Measurements from ENCODE around the gene SPATA13. TPM values are rescaled to one million over a fixed set of nuclear protein-coding genes. Genes with fewer than 3 reads are reported as not detected.
"Not testable (repeated sequence)": the region's sequence is repeated elsewhere in the genome, so short reads cannot be mapped to it uniquely, and the experiment has no call there.

The SPATA13 gene
- total and polyA plus RNA-seq, 12 donors: 3.3 to 21.4 (median 10.2) TPM

DNA sequence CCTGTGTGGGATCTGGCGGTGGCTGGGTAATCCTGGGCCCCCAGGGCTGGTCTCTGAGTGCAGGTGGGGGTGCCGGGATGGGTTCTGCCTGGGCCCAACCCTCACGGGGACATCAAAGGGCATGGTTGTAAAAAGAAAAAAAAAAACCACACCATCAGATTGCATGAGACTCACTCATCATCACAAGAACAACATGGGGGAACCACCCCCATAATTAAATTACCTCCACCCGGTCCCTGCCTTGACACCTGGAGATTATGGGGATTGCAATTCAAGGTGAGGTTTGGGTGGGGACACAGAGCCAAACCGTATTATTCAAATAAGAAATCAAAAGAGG is 163.2 kb downstream of the SPATA13 start:
- Histone ChIP-seq H3K36me3 (no peaks in the 10 kb centered on the region), H3K27ac (no peak overlapping the region), H3K9me3 (no peaks in the 10 kb centered on the region), H3K4me3 (no peak overlapping the region), H3K4me1 (peaks cover 0 to 5% (median 0%) of the 10 kb centered on the region in 9 donors), H3K27me3 (peaks cover 0 to 37% (median 9%) of the 10 kb centered on the region in 7 donors)
- intact Hi-C loops (cut with DNase I): loop anchor here in 2 of 10 donors (5.0 kb wide), 1 partner anchor 431 kb away; no protein-coding TSS in a partner anchor
- DNase-seq (no peak), ATAC-seq (no peak)
- TF ChIP-seq, protein P1, sequence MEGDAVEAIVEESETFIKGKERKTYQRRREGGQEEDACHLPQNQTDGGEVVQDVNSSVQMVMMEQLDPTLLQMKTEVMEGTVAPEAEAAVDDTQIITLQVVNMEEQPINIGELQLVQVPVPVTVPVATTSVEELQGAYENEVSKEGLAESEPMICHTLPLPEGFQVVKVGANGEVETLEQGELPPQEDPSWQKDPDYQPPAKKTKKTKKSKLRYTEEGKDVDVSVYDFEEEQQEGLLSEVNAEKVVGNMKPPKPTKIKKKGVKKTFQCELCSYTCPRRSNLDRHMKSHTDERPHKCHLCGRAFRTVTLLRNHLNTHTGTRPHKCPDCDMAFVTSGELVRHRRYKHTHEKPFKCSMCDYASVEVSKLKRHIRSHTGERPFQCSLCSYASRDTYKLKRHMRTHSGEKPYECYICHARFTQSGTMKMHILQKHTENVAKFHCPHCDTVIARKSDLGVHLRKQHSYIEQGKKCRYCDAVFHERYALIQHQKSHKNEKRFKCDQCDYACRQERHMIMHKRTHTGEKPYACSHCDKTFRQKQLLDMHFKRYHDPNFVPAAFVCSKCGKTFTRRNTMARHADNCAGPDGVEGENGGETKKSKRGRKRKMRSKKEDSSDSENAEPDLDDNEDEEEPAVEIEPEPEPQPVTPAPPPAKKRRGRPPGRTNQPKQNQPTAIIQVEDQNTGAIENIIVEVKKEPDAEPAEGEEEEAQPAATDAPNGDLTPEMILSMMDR (IDR thresholded peaks at IDR 0.05): no peak
- WGBS, 2 donors: 79 to 84% methylated on average over 5 of the region's 5 CpGs

DNA sequence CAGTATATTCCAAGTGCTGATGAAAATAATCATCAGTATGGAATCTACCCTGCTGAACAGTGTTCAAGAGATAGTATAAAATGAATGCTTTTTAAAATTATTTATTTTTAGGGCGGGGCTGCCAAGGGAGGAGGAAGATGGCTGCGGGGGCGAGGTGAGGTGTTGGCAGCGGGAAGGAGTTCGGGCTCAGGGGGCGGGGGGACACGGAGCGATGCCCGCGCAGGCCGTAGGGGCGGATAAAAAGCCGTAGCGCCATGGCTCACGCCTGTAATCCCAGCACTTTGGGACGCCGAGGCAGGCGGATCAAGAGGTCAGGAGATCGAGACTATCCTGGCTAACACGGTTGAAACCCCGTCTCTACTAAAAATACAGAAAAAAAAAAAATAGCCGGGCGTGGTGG is 167.1 kb downstream of the SPATA13 start:
- H3K36me3 ChIP-seq; H3K4me1 ChIP-seq; intact Hi-C loops (cut with DNase I); H3K9me3 ChIP-seq; ATAC-seq; H3K27ac ChIP-seq; H3K4me3 ChIP-seq; DNase-seq: not testable (repeated sequence)
- 68 to 85% methylated on average over 23 of the region's 23 CpGs for WGBS, 2 donors
- peaks cover 0 to 57% (median 10%) of the 10 kb centered on the region in 7 donors for H3K27me3 ChIP-seq

DNA sequence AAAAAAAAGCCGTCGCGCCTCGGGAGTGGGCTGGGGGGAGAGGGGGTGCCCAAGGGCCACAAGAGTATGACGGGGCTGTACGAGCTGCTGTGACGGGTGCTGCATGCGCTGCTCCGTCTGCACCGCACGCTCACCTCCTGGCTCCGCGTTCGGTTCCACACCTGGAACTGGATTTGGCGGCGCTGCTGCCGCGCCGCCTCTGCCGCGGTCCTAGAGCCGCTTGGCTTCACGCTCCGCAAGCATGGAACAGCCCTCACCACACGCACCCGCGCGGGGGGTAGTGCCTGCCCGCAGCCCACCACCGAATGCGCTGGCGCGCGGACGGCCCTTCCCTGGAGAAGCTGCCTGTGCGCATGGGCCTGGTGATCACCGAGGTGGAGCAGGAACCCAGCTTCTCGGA is 167.6 kb downstream of the SPATA13 start:
- no peaks in the 10 kb centered on the region for H3K36me3 ChIP-seq
- H3K27me3 ChIP-seq: peaks cover 0 to 57% (median 10%) of the 10 kb centered on the region in 7 donors
- TF ChIP-seq, protein P1 (IDR thresholded peaks at IDR 0.05): no peak
- 12 to 21% methylated on average over 38 of the region's 38 CpGs for WGBS, 2 donors
- ATAC-seq (no peak), DNase-seq (no peak)
- H3K4me1 ChIP-seq: peaks cover 0 to 3% (median 0%) of the 10 kb centered on the region in 9 donors
- no peak overlapping the region for H3K27ac ChIP-seq
- peak overlapping the region in 5 of 10 donors; percentile 1 to 23 (median 15) for H3K4me3 ChIP-seq
- intact Hi-C loops (cut with DNase I): no loop called here
- no peaks in the 10 kb centered on the region for H3K9me3 ChIP-seq

GRCh38 chr13:24338721-24339120 is 178.2 kb downstream of the SPATA13 start:
- ATAC-seq (no peak), DNase-seq (no peak)
- H3K4me3 ChIP-seq: no peak overlapping the region
- TF ChIP-seq, protein P1 (IDR thresholded peaks at IDR 0.05): no peak
- H3K36me3 ChIP-seq: no peaks in the 10 kb centered on the region
- intact Hi-C loops (cut with DNase I): no loop called here
- H3K9me3 ChIP-seq: no peaks in the 10 kb centered on the region
- H3K4me1 ChIP-seq: no peaks in the 10 kb centered on the region
- H3K27me3 ChIP-seq: peaks cover 0 to 14% (median 3%) of the 10 kb centered on the region in 7 donors
- H3K27ac ChIP-seq: no peak overlapping the region
- 93 to 94% methylated on average over 35 to 36 of the region's 36 CpGs for WGBS, 2 donors

- H3K36me3 ChIP-seq: no peaks in the 10 kb centered on the region
- TF ChIP-seq, protein P1 (IDR thresholded peaks at IDR 0.05): no peak
- H3K4me1 ChIP-seq: no peaks in the 10 kb centered on the region
- WGBS, 2 donors: 69 to 71% methylated on average over 34 to 35 of the region's 35 CpGs
- no peak overlapping the region for H3K4me3 ChIP-seq
- H3K27ac ChIP-seq: no peak overlapping the region
- intact Hi-C loops (cut with DNase I): no loop called here
- ATAC-seq: no peak
- H3K27me3 ChIP-seq: peaks cover 0 to 14% (median 3%) of the 10 kb centered on the region in 7 donors
- DNase-seq: no peak
- no peaks in the 10 kb centered on the region for H3K9me3 ChIP-seq
Measured at GRCh38 chr13:24339937-24340607, 179.6 kb downstream of the SPATA13 start.
